Measurements from ENCODE around the gene EEF2K. TPM values are rescaled to one million over a fixed set of nuclear protein-coding genes. Genes with fewer than 3 reads are reported as not detected.

Gene EEF2K
- polyA plus RNA-seq, 2 donors = 4.6 to 6.9 TPM

- Histone ChIP-seq H3K4me3 (ENCODE audit: low read depth in 1 of 2, low read length in 2 of 2) (no peak overlapping the region), H3K36me3 (ENCODE audit: control insufficient read depth in 2 of 2, insufficient read depth in 2 of 2, low read length in 1 of 2) (peaks cover 0 to 20% of the 10 kb centered on the region in 2 donors), H3K9me3 (ENCODE audit: control insufficient read depth in 2 of 2, insufficient read depth in 1 of 2, low read depth in 1 of 2, low read length in 1 of 2) (no peaks in the 10 kb centered on the region), H3K4me1 (ENCODE audit: control insufficient read depth in 2 of 2, insufficient read depth in 2 of 2, low read length in 1 of 2) (no peaks in the 10 kb centered on the region), H3K27me3 (ENCODE audit: control insufficient read depth in 1 of 2, insufficient read depth in 2 of 2, low read length in 2 of 2) (no peaks in the 10 kb centered on the region), H3K27ac (ENCODE audit: low read depth in 2 of 2, low read length in 1 of 2) (no peak overlapping the region)
- 76 to 83% methylated on average over 16 of the region's 16 CpGs for WGBS, 2 donors
Observed at GRCh38 chr16:22278441-22279230, 72.6 kb downstream of the EEF2K start.

GRCh38 chr16:22282254-22282892, 76.3 kb downstream of the EEF2K start:
- 87 to 88% methylated on average over 5 of the region's 5 CpGs for WGBS, 2 donors
- Histone ChIP-seq H3K36me3 (ENCODE audit: control insufficient read depth in 2 of 2, insufficient read depth in 2 of 2, low read length in 1 of 2) (peaks cover 0 to 25% of the 10 kb centered on the region in 2 donors), H3K9me3 (ENCODE audit: control insufficient read depth in 2 of 2, insufficient read depth in 1 of 2, low read depth in 1 of 2, low read length in 1 of 2) (no peaks in the 10 kb centered on the region)

GRCh38 chr16:22284637-22285036, 78.6 kb downstream of the EEF2K start:
- no peak overlapping the region for H3K4me3 ChIP-seq (ENCODE audit: low read depth in 1 of 2, low read length in 2 of 2)
- H3K27ac ChIP-seq (ENCODE audit: low read depth in 2 of 2, low read length in 1 of 2) = no peak overlapping the region
- 64 to 69% methylated on average over 9 of the region's 9 CpGs for WGBS, 2 donors

More at GRCh38 chr16:22282254-22282892, 76.3 kb downstream of the EEF2K start:
- no peak overlapping the region for H3K27ac ChIP-seq (ENCODE audit: low read depth in 2 of 2, low read length in 1 of 2)
- H3K27me3 ChIP-seq (ENCODE audit: control insufficient read depth in 1 of 2, insufficient read depth in 2 of 2, low read length in 2 of 2) = no peaks in the 10 kb centered on the region
- no peaks in the 10 kb centered on the region for H3K4me1 ChIP-seq (ENCODE audit: control insufficient read depth in 2 of 2, insufficient read depth in 2 of 2, low read length in 1 of 2)
- no peak overlapping the region for H3K4me3 ChIP-seq (ENCODE audit: low read depth in 1 of 2, low read length in 2 of 2)

GRCh38 chr16:22285080-22285479, 79.0 kb downstream of the EEF2K start:
- H3K9me3 ChIP-seq (ENCODE audit: control insufficient read depth in 2 of 2, insufficient read depth in 1 of 2, low read depth in 1 of 2, low read length in 1 of 2) = no peaks in the 10 kb centered on the region
- no peaks in the 10 kb centered on the region for H3K27me3 ChIP-seq (ENCODE audit: control insufficient read depth in 1 of 2, insufficient read depth in 2 of 2, low read length in 2 of 2)
- H3K4me1 ChIP-seq (ENCODE audit: control insufficient read depth in 2 of 2, insufficient read depth in 2 of 2, low read length in 1 of 2) = no peaks in the 10 kb centered on the region
- H3K27ac ChIP-seq (ENCODE audit: low read depth in 2 of 2, low read length in 1 of 2) = no peak overlapping the region
- 78 to 81% methylated on average over 6 of the region's 6 CpGs for WGBS, 2 donors
- H3K4me3 ChIP-seq (ENCODE audit: low read depth in 1 of 2, low read length in 2 of 2) = no peak overlapping the region
- H3K36me3 ChIP-seq (ENCODE audit: control insufficient read depth in 2 of 2, insufficient read depth in 2 of 2, low read length in 1 of 2) = peaks cover 0 to 16% of the 10 kb centered on the region in 2 donors

More at GRCh38 chr16:22284637-22285036, 78.6 kb downstream of the EEF2K start:
- Histone ChIP-seq H3K9me3 (ENCODE audit: control insufficient read depth in 2 of 2, insufficient read depth in 1 of 2, low read depth in 1 of 2, low read length in 1 of 2) (no peaks in the 10 kb centered on the region), H3K27me3 (ENCODE audit: control insufficient read depth in 1 of 2, insufficient read depth in 2 of 2, low read length in 2 of 2) (no peaks in the 10 kb centered on the region), H3K36me3 (ENCODE audit: control insufficient read depth in 2 of 2, insufficient read depth in 2 of 2, low read length in 1 of 2) (peaks cover 0 to 20% of the 10 kb centered on the region in 2 donors), H3K4me1 (ENCODE audit: control insufficient read depth in 2 of 2, insufficient read depth in 2 of 2, low read length in 1 of 2) (no peaks in the 10 kb centered on the region)

GRCh38 chr16:22291020-22291419, 84.9 kb downstream of the EEF2K start:
- H3K27me3 ChIP-seq (ENCODE audit: control insufficient read depth in 1 of 2, insufficient read depth in 2 of 2, low read length in 2 of 2) = no peaks in the 10 kb centered on the region
- no peaks in the 10 kb centered on the region for H3K36me3 ChIP-seq (ENCODE audit: control insufficient read depth in 2 of 2, insufficient read depth in 2 of 2, low read length in 1 of 2)
- no peak overlapping the region for H3K4me3 ChIP-seq (ENCODE audit: low read depth in 1 of 2, low read length in 2 of 2)
- no peaks in the 10 kb centered on the region for H3K9me3 ChIP-seq (ENCODE audit: control insufficient read depth in 2 of 2, insufficient read depth in 1 of 2, low read depth in 1 of 2, low read length in 1 of 2)
- no peak overlapping the region for H3K27ac ChIP-seq (ENCODE audit: low read depth in 2 of 2, low read length in 1 of 2)
- no peaks in the 10 kb centered on the region for H3K4me1 ChIP-seq (ENCODE audit: control insufficient read depth in 2 of 2, insufficient read depth in 2 of 2, low read length in 1 of 2)
- WGBS, 2 donors = 93 to 96% methylated on average over 5 of the region's 5 CpGs

- H3K4me3 ChIP-seq (ENCODE audit: low read depth in 1 of 2, low read length in 2 of 2) = no peak overlapping the region
- H3K27ac ChIP-seq (ENCODE audit: low read depth in 2 of 2, low read length in 1 of 2) = no peak overlapping the region
- H3K27me3 ChIP-seq (ENCODE audit: control insufficient read depth in 1 of 2, insufficient read depth in 2 of 2, low read length in 2 of 2) = no peaks in the 10 kb centered on the region
- 77 to 80% methylated on average over 4 of the region's 4 CpGs for WGBS, 2 donors
- no peaks in the 10 kb centered on the region for H3K9me3 ChIP-seq (ENCODE audit: control insufficient read depth in 2 of 2, insufficient read depth in 1 of 2, low read depth in 1 of 2, low read length in 1 of 2)
- H3K4me1 ChIP-seq (ENCODE audit: control insufficient read depth in 2 of 2, insufficient read depth in 2 of 2, low read length in 1 of 2) = no peaks in the 10 kb centered on the region
- no peaks in the 10 kb centered on the region for H3K36me3 ChIP-seq (ENCODE audit: control insufficient read depth in 2 of 2, insufficient read depth in 2 of 2, low read length in 1 of 2)
Observed at GRCh38 chr16:22291860-22292318, 85.8 kb downstream of the EEF2K start.

- Histone ChIP-seq H3K9me3 (ENCODE audit: control insufficient read depth in 2 of 2, insufficient read depth in 1 of 2, low read depth in 1 of 2, low read length in 1 of 2) (no peaks in the 10 kb centered on the region), H3K36me3 (ENCODE audit: control insufficient read depth in 2 of 2, insufficient read depth in 2 of 2, low read length in 1 of 2) (no peaks in the 10 kb centered on the region), H3K4me1 (ENCODE audit: control insufficient read depth in 2 of 2, insufficient read depth in 2 of 2, low read length in 1 of 2) (no peaks in the 10 kb centered on the region), H3K27me3 (ENCODE audit: control insufficient read depth in 1 of 2, insufficient read depth in 2 of 2, low read length in 2 of 2) (no peaks in the 10 kb centered on the region), H3K27ac (ENCODE audit: low read depth in 2 of 2, low read length in 1 of 2) (no peak overlapping the region), H3K4me3 (ENCODE audit: low read depth in 1 of 2, low read length in 2 of 2) (no peak overlapping the region)
Observed at GRCh38 chr16:22292320-22292719, 86.2 kb downstream of the EEF2K start.

- H3K9me3 ChIP-seq (ENCODE audit: control insufficient read depth in 2 of 2, insufficient read depth in 1 of 2, low read depth in 1 of 2, low read length in 1 of 2) = no peaks in the 10 kb centered on the region
- H3K4me1 ChIP-seq (ENCODE audit: control insufficient read depth in 2 of 2, insufficient read depth in 2 of 2, low read length in 1 of 2) = no peaks in the 10 kb centered on the region
- H3K27me3 ChIP-seq (ENCODE audit: control insufficient read depth in 1 of 2, insufficient read depth in 2 of 2, low read length in 2 of 2) = no peaks in the 10 kb centered on the region
- WGBS, 2 donors = 85 to 87% methylated on average over 11 of the region's 11 CpGs
- no peak overlapping the region for H3K4me3 ChIP-seq (ENCODE audit: low read depth in 1 of 2, low read length in 2 of 2)
- H3K36me3 ChIP-seq (ENCODE audit: control insufficient read depth in 2 of 2, insufficient read depth in 2 of 2, low read length in 1 of 2) = no peaks in the 10 kb centered on the region
- H3K27ac ChIP-seq (ENCODE audit: low read depth in 2 of 2, low read length in 1 of 2) = no peak overlapping the region
Observed at GRCh38 chr16:22293137-22294106, 87.3 kb downstream of the EEF2K start.
